Measurements from ENCODE around the gene PRICKLE1. TPM values are rescaled to one million over a fixed set of nuclear protein-coding genes. Genes with fewer than 3 reads are reported as not detected.

PRICKLE1 gene
- total and polyA plus RNA-seq, 9 of the 15 experiments (the other 6 are each of a cell fraction or from before 2014, with no cell fraction given), result 0.22 to 0.85 (median 0.31) TPM

- no peak for TF ChIP-seq TFE3 (CRISPR knock-in tag; IDR thresholded peaks at IDR 0.05)
- no peak for TF ChIP-seq ZSCAN32 (CRISPR knock-in tag; IDR thresholded peaks at IDR 0.05)
Measured at GRCh38 chr12:42564996-42565395, 24.6 kb downstream of the PRICKLE1 start (continued).

GRCh38 chr12:42564556-42564955 is 25.0 kb downstream of the PRICKLE1 start:
- TF ChIP-seq TARDBP (IDR thresholded peaks at IDR 0.05) (no peak), ZKSCAN8 (CRISPR knock-in tag; IDR thresholded peaks at IDR 0.05) (no peak), THRA (IDR thresholded peaks at IDR 0.05) (no peak)
- ATAC-seq, result no peak
- H3K4me2 ChIP-seq (ENCODE audit: insufficient read depth, low read length), result no peak overlapping the region
- no peak overlapping the region for H3K9ac ChIP-seq (ENCODE audit: insufficient read depth in 1 of 2, low read depth in 2 of 2, low read length in 2 of 2)
- no peak for FAIRE-seq
- H2AFZ ChIP-seq (ENCODE audit: low read depth, low read length), result no peak overlapping the region
- in situ Hi-C loops (cut with MboI), result loop anchor here (10.0 to 25.0 kb wide), 2 partner anchors 210 to 427 kb away; partner anchors contain the start of gene GXYLT1
- no peak overlapping the region for H3K27ac ChIP-seq (ENCODE audit: extremely low read depth, low read depth, low read length)
- intact Hi-C loops (cut with micrococcal nuclease), result no loop called here
- no peak for DNase-seq (ENCODE audit: extremely low read depth in 1 of 4, low spot score in 3 of 4)
- H4K20me1 ChIP-seq (replicated peaks; ENCODE audit: control insufficient read depth, insufficient read depth, low read length), result no peaks in the 10 kb centered on the region
- no peaks in the 10 kb centered on the region for H3K9me3 ChIP-seq (replicated peaks; ENCODE audit: control insufficient read depth, insufficient read depth, low read depth, low read length)
- no peaks in the 10 kb centered on the region for H3K9me1 ChIP-seq (ENCODE audit: control insufficient read depth, insufficient read depth, low read length)
- H3K4me1 ChIP-seq (replicated peaks in 1 of 2; ENCODE audit: control insufficient read depth in 2 of 2, insufficient read depth in 2 of 2, low read length in 2 of 2), result no peaks in the 10 kb centered on the region
- 8% methylated on average over 2 of the region's 3 CpGs for WGBS (ENCODE audit: insufficient coverage, low coverage, missing lambda C conversion rate)
- no peaks in the 10 kb centered on the region for H3K79me2 ChIP-seq (ENCODE audit: control insufficient read depth, insufficient read depth, low read length)
- no peak overlapping the region for H3K4me3 ChIP-seq
- no peaks in the 10 kb centered on the region for H3K36me3 ChIP-seq (ENCODE audit: control insufficient read depth, insufficient read depth, low read length)
- H3K27me3 ChIP-seq (ENCODE audit: control insufficient read depth in 2 of 2, insufficient read depth in 2 of 2, low read length in 2 of 2), result no peaks in the 10 kb centered on the region; a peak in 1 of 5 replicates
- POLR2A ChIA-PET, result no interaction called here
- CTCF ChIA-PET (ENCODE audit: low intra/inter-chr PET ratio), result no interaction called here
- BruUV-seq (replicated peaks), result no TSS peak
